ENCODE measurements around the gene LGR5. TPM values are rescaled to one million over a fixed set of nuclear protein-coding genes. Genes with fewer than 3 reads are reported as not detected.

Gene LGR5
- total RNA-seq, 2 experiments from 2014 or later, result not detected

DNA sequence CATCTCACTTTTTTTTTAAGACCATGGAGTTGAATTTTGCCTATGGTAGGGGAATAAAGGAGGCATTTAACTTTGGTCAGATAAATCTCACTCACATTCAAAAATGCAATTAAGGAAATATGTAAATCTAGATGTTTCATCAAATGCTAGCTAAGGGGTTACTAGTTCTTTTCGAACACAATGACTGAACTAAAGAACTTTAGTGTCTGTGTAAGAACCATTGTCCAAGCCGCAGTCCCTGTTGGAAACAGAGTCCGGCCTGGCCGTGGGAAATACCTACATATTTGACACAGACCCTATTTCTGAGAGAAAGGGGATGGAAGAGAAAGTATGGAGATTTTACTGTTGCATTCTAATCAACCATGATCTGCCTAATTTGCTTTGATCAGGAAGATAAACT lies 17.4 kb downstream of the LGR5 start:
- Histone ChIP-seq H3K27me3 (ENCODE audit: control insufficient read depth in 1 of 2, insufficient read depth in 2 of 2, low read length in 2 of 2) (peaks cover 0 to 5% of the 10 kb centered on the region in 2 experiments), H3K27ac (ENCODE audit: low read depth in 1 of 2, low read length in 2 of 2) (no peak overlapping the region), H3K9me3 (ENCODE audit: control insufficient read depth in 1 of 2, insufficient read depth in 1 of 2, low read length in 2 of 2) (no peaks in the 10 kb centered on the region), H3K36me3 (ENCODE audit: insufficient read depth, low read length) (no peaks in the 10 kb centered on the region), H3K4me3 (ENCODE audit: low read length) (no peak overlapping the region), H3K4me1 (ENCODE audit: insufficient read depth, low read length) (no peaks in the 10 kb centered on the region)
- ATAC-seq (ENCODE audit: poor library complexity) (no peak), DNase-seq (no peak)
- peaks cover 23% of the 10 kb centered on the region for H3K27me3 Mint-ChIP-seq
- H3K4me1 Mint-ChIP-seq (ENCODE audit: low read depth), result no peaks in the 10 kb centered on the region
- TF ChIP-seq, protein P1, sequence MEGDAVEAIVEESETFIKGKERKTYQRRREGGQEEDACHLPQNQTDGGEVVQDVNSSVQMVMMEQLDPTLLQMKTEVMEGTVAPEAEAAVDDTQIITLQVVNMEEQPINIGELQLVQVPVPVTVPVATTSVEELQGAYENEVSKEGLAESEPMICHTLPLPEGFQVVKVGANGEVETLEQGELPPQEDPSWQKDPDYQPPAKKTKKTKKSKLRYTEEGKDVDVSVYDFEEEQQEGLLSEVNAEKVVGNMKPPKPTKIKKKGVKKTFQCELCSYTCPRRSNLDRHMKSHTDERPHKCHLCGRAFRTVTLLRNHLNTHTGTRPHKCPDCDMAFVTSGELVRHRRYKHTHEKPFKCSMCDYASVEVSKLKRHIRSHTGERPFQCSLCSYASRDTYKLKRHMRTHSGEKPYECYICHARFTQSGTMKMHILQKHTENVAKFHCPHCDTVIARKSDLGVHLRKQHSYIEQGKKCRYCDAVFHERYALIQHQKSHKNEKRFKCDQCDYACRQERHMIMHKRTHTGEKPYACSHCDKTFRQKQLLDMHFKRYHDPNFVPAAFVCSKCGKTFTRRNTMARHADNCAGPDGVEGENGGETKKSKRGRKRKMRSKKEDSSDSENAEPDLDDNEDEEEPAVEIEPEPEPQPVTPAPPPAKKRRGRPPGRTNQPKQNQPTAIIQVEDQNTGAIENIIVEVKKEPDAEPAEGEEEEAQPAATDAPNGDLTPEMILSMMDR (IDR thresholded peaks at IDR 0.05), result no peak
- no peak overlapping the region for H3K4me3 Mint-ChIP-seq
- ChIA-PET POLR2A (no interaction called here), CTCF (interaction anchor here (0.6 to 1.2 kb wide), 2 partner anchors 28 to 52 kb away, joined by 3 read pairs; no protein-coding TSS in a partner anchor)
- H3K36me3 Mint-ChIP-seq (ENCODE audit: low read depth), result no peaks in the 10 kb centered on the region
- H3K27ac Mint-ChIP-seq, result no peak overlapping the region
- H3K9me3 Mint-ChIP-seq, result no peaks in the 10 kb centered on the region
- intact Hi-C loops (cut with DNase I, micrococcal nuclease), result no loop called here

DNA sequence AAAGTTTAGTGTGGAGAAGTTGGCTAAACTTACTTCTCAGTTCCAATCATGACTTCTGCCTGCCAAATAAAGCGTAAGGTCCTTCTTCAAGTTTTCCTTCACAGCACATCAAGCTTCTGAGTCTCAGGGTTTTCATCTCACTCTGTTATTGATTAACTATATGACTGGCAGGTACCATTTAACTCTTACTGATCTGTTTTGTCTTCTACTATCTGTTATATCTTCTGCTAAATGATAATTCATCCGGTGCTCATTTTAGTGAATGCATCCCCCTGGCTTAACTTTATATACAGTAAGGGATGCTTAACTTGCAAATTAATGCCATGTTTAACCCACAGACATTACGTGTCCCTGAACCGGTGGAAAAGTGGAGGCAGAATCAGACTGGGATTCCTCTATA lies 20.7 kb downstream of the LGR5 start:
- Mint-ChIP-seq H3K9me3 (no peaks in the 10 kb centered on the region), H3K27me3 (peaks cover 1% of the 10 kb centered on the region), H3K36me3 (ENCODE audit: low read depth) (no peaks in the 10 kb centered on the region), H3K4me3 (no peak overlapping the region), H3K4me1 (ENCODE audit: low read depth) (no peaks in the 10 kb centered on the region), H3K27ac (no peak overlapping the region)
- intact Hi-C loops (cut with DNase I, micrococcal nuclease), result no loop called here
- peaks cover 0 to under 1% of the 10 kb centered on the region in 2 experiments for H3K27me3 ChIP-seq (ENCODE audit: control insufficient read depth in 1 of 2, insufficient read depth in 2 of 2, low read length in 2 of 2)
- H3K4me3 ChIP-seq (ENCODE audit: low read length), result no peak overlapping the region
- no peak for ATAC-seq (ENCODE audit: poor library complexity)
- TF ChIP-seq, protein P1 (IDR thresholded peaks at IDR 0.05), result no peak
- POLR2A ChIA-PET, result no interaction called here
- H3K9me3 ChIP-seq (ENCODE audit: control insufficient read depth in 1 of 2, insufficient read depth in 1 of 2, low read length in 2 of 2), result no peaks in the 10 kb centered on the region
- no peaks in the 10 kb centered on the region for H3K4me1 ChIP-seq (ENCODE audit: insufficient read depth, low read length)
- CTCF ChIA-PET, result no interaction called here
- no peaks in the 10 kb centered on the region for H3K36me3 ChIP-seq (ENCODE audit: insufficient read depth, low read length)
- no peak overlapping the region for H3K27ac ChIP-seq (ENCODE audit: low read depth in 1 of 2, low read length in 2 of 2)
- DNase-seq, result no peak

DNA sequence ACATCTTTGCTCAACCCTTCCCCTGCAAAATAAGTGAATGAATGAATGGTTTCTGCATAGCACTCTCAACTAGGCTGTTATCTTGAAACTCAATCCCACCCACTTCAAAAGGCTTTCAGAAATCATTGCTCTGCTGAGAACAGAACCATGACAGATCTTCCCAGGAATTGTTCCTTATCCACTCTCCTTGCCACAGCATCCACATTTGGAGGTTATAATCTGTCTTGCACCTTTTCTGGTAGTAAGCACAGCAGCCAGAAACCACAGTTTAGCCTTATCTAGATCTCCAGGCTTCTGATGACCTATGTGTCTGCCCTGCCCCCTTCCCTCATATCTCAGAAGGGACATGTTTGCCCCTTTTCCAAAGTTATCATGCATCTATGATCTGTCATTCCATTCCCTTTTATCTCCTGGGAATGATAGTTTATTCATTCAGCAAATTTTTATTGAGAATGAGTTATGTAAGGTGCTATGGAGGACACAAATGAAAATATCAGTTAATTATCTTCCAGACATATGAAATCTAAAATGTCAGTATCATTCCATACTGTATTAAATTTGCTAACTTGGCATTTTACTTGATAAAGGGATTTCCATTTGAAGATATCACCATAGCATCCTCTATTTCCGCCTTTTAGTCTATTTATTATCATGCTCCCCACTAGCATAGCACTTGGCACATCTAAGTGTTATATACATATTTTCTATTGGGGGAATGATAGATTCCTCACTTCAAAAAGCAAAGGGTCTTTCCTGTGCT lies 21.4 kb downstream of the LGR5 start:
- CTCF ChIA-PET, result no interaction called here
- ATAC-seq (ENCODE audit: poor library complexity), result no peak
- no peaks in the 10 kb centered on the region for H3K36me3 Mint-ChIP-seq (ENCODE audit: low read depth)

More for the DNA sequence above, 21.4 kb downstream of the LGR5 start:
- no peak overlapping the region for H3K27ac ChIP-seq (ENCODE audit: low read depth in 1 of 2, low read length in 2 of 2)
- DNase-seq, result no peak
- H3K27me3 Mint-ChIP-seq, result peaks cover 6% of the 10 kb centered on the region
- no peaks in the 10 kb centered on the region for H3K4me1 Mint-ChIP-seq (ENCODE audit: low read depth)
- no peak overlapping the region for H3K27ac Mint-ChIP-seq
- no peaks in the 10 kb centered on the region for H3K4me1 ChIP-seq (ENCODE audit: insufficient read depth, low read length)
- H3K4me3 Mint-ChIP-seq, result no peak overlapping the region
- POLR2A ChIA-PET, result no interaction called here
- H3K4me3 ChIP-seq (ENCODE audit: low read length), result no peak overlapping the region
- H3K36me3 ChIP-seq (ENCODE audit: insufficient read depth, low read length), result no peaks in the 10 kb centered on the region
- TF ChIP-seq, protein P1 (IDR thresholded peaks at IDR 0.05), result no peak
- H3K9me3 Mint-ChIP-seq, result no peaks in the 10 kb centered on the region
- no peaks in the 10 kb centered on the region for H3K9me3 ChIP-seq (ENCODE audit: control insufficient read depth in 1 of 2, insufficient read depth in 1 of 2, low read length in 2 of 2)
- H3K27me3 ChIP-seq (ENCODE audit: control insufficient read depth in 1 of 2, insufficient read depth in 2 of 2, low read length in 2 of 2), result no peaks in the 10 kb centered on the region
- intact Hi-C loops (cut with DNase I, micrococcal nuclease), result no loop called here

Measured in CD4-positive, alpha-beta T cell (primary cell).